ENCODE measurements around the gene EIF3K.

- no peak for TF ChIP-seq POLR2A (IDR thresholded peaks at IDR 0.05)
- no peak for TF ChIP-seq POLR2AphosphoS5 (IDR thresholded peaks at IDR 0.05)
- TF ChIP-seq CTCF (IDR thresholded peaks at IDR 0.05) = peak in 1 of 4 experiments; percentile 2
Observed at GRCh38 chr19:38640368-38640767, 21.4 kb downstream of the EIF3K start.
